Lung (tissue), 12 donors: ENCODE results near the gene CYB5B. TPM values are rescaled to one million over a fixed set of nuclear protein-coding genes. Genes with fewer than 3 reads are reported as not detected.

Experiments used
- ATAC-seq: fragments of 200-7000 bp; cut with Tn5 transposase; one replicate; pipeline ENCODE4 v1.9.1; 2020; ENCODE audit warnings: moderate number of reproducible peaks; ENCODE audit not compliant: insufficient read depth, low FRiP score
- DNase-seq, 3 donors: peaks; one replicate each; pipeline ENCODE4 v3.0.0-alpha.2; 2013 to 2017
- H3K27ac ChIP-seq, 2 donors: one replicate each; pipeline ENCODE4 v1.5.1; 2013; ENCODE audit warnings: mild to moderate bottlenecking in 2 of 2, moderate library complexity in 2 of 2, control low read depth in 1 of 2, inconsistent platforms in 1 of 2, low read depth in 1 of 2, low read length in 1 of 2
- H3K27me3 ChIP-seq, 3 donors: one replicate each; pipeline ENCODE4 v1.5.1; 2013; ENCODE audit warnings: low read length in 2 of 3; ENCODE audit not compliant: control insufficient read depth in 3 of 3, insufficient read depth in 3 of 3
- H3K36me3 ChIP-seq, 4 donors: one replicate each; pipeline ENCODE4 v1.5.1; 2013; ENCODE audit warnings: low read length in 4 of 4, mild to moderate bottlenecking in 1 of 4, moderate library complexity in 1 of 4; ENCODE audit not compliant: control insufficient read depth in 4 of 4, insufficient read depth in 4 of 4
- H3K4me1 ChIP-seq, 5 donors: one replicate each; pipeline ENCODE4 v1.5.1; 2013; ENCODE audit warnings: low read length in 5 of 5, mild to moderate bottlenecking in 2 of 5, moderate library complexity in 1 of 5; ENCODE audit not compliant: control insufficient read depth in 5 of 5, insufficient read depth in 5 of 5
- H3K4me3 ChIP-seq: one replicate; pipeline ENCODE4 v1.5.1; 2013; ENCODE audit warnings: mild to moderate bottlenecking, control low read depth, moderate library complexity
- H3K9ac ChIP-seq, 2 donors: one replicate each; pipeline ENCODE4 v1.5.1; 2013; ENCODE audit warnings: low read length in 2 of 2, control low read depth in 1 of 2; ENCODE audit not compliant: insufficient read depth in 1 of 2
- H3K9me3 ChIP-seq, 4 donors: one replicate each; pipeline ENCODE4 v1.5.1; 2013; ENCODE audit warnings: low read length in 3 of 4, mild to moderate bottlenecking in 1 of 4, moderate library complexity in 1 of 4; ENCODE audit not compliant: control insufficient read depth in 4 of 4, insufficient read depth in 3 of 4
- WGBS, 2 donors: extraction: QIAGEN DNeasy Blood & Tissue Kit; methylation state at CpG; one replicate each; pipeline ENCODE4 v1.1.7; 2013; 5-methylcytosine and 5-hydroxymethylcytosine counted together
- polyA plus RNA-seq, 2 donors: library from polyadenylated mRNA; stranded (reverse); fragments of 200-250 nt; gene quantifications; one replicate each; pipeline ENCODE4 v1.2.1, GENCODE V29; 2013
- total RNA-seq, 2 donors: library from RNA; depleted of rRNA in 1 of 2; stranded (reverse); fragments of >200 nt in 1 of 2; gene quantifications; one replicate each; pipeline ENCODE4 v1.2.1, GENCODE V29; 2014 to 2021
- TF ChIP-seq, protein P1 (sequence below): IDR thresholded peaks from 2 replicates; pipeline ENCODE4 v1.5.1; 2012; ENCODE audit warnings: mild to moderate bottlenecking; ENCODE audit errors: control extremely low read depth, extremely low read depth
- donor health status: control.
- donor health status: control.
- donor health status: Bipolar disorder and iron deficiency.
- donor health status: healthy.
- donor health status: DM: yes; HTN: yes; CAD: no.

CYB5B gene
- total and polyA plus RNA-seq, 4 donors, result 68.1 to 103 (median 75.7) TPM

DNA sequence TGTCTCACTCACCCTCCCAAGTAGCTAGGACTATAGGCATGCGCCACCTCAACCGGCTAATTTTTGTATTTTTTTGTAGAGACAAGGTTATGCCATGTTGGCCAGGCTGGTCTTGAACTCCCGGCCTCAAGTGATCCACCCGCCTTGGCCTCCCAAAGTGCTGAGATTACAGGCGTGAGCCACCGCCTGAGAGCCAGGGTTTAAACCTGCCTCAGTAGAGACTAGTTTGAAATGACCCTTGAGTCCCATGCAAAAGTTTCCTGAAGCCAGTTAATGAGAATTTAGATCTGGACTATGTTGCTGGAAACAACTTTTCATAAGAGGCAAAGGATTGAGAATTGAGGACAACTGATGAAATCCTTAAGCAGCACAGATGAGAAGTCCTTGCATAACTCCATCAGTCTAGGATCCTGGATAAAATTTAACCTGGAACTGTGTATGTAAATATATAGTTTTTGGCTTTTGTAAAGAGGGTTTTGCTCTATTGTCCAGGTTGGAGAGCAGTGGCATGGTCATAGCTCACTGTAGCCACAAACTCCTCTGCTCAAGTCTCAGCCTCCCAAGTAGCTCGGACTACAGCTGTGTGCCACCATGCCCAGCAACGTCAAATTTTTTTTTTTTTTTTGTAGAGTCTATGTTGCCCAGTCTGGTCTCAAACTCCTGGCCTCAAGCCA lies 43.2 kb downstream of the CYB5B start:
- no peak for ATAC-seq
- no peak overlapping the region for H3K27ac ChIP-seq
- peaks cover 0 to 7% (median 2%) of the 10 kb centered on the region in 4 donors for H3K36me3 ChIP-seq
- TF ChIP-seq, protein P1, sequence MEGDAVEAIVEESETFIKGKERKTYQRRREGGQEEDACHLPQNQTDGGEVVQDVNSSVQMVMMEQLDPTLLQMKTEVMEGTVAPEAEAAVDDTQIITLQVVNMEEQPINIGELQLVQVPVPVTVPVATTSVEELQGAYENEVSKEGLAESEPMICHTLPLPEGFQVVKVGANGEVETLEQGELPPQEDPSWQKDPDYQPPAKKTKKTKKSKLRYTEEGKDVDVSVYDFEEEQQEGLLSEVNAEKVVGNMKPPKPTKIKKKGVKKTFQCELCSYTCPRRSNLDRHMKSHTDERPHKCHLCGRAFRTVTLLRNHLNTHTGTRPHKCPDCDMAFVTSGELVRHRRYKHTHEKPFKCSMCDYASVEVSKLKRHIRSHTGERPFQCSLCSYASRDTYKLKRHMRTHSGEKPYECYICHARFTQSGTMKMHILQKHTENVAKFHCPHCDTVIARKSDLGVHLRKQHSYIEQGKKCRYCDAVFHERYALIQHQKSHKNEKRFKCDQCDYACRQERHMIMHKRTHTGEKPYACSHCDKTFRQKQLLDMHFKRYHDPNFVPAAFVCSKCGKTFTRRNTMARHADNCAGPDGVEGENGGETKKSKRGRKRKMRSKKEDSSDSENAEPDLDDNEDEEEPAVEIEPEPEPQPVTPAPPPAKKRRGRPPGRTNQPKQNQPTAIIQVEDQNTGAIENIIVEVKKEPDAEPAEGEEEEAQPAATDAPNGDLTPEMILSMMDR, result no peak
- no peak overlapping the region for H3K4me3 ChIP-seq
- 80 to 89% methylated on average over 8 of the region's 8 CpGs for WGBS, 2 donors
- H3K27me3 ChIP-seq, result no peaks in the 10 kb centered on the region
- peaks cover 4 to 22% (median 5%) of the 10 kb centered on the region in 5 donors for H3K4me1 ChIP-seq
- H3K9ac ChIP-seq, result no peak overlapping the region
- DNase-seq, result no peak
- H3K9me3 ChIP-seq, result no peaks in the 10 kb centered on the region

DNA sequence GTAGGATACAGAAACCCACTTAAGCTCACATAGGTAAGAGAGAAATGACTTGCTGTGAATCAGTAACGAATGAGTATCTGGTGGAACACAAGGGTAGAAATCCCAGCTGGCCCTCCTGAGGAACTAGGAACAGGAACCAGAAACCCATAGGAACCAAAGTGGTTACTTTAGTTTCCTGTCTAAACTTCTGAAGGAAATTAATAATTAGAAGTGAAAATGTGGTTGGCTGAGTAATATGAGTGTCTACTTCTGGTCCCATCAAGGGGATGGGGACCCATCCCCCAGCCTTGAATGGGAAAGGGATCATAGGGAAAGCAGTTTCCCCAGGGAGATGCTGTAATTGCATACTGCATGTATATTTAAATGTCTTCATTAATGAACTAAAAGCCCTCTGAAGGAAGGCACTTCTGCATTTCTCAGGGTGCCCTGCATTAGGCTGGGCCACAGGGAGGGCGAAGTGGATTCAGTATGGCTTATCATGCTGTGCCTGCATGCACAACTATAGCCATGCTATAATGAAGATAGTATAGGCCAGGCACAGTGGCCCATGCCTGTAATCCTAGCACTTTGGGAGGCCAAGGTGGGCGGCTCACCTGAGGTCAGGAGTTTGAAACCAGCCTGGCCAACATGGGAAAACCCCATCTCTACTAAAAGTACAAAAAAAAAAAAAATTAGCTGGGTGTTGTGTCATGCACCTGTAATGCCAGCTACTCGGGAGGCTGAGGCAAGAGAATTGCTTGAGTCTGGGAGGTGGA lies 45.6 kb downstream of the CYB5B start:
- WGBS, 2 donors, result 45 to 66% methylated on average over 4 of the region's 4 CpGs
- DNase-seq (no peak), ATAC-seq (no peak)
- TF ChIP-seq, protein P1, result no peak
- no peaks in the 10 kb centered on the region for H3K27me3 ChIP-seq
- peaks cover 0 to 4% (median 0%) of the 10 kb centered on the region in 4 donors for H3K36me3 ChIP-seq
- H3K9ac ChIP-seq, result no peak overlapping the region
- H3K4me1 ChIP-seq, result peaks cover 0 to 9% (median 5%) of the 10 kb centered on the region in 5 donors
- no peak overlapping the region for H3K27ac ChIP-seq
- no peak overlapping the region for H3K4me3 ChIP-seq
- no peaks in the 10 kb centered on the region for H3K9me3 ChIP-seq

DNA sequence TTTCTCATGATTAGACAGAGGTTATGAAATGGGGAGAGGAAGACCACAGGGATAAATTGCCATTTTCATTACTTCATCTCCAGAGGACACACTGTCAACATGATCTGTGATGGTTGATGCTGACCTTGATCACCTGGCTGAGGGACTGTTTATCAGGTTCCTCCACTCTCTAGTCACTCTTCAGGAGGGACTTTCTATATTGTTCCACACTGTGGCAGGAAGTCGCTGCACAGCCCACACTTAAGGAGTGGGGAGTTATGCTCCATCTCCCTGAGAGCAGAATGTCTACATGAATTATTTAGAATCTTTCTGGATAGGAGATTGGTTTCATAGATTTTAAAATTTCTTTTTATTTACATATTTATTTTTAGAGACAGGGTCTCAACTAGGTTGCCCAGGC lies 46.7 kb downstream of the CYB5B start:
- Histone ChIP-seq H3K4me1 (peaks cover 0 to 5% (median 0%) of the 10 kb centered on the region in 5 donors), H3K4me3 (no peak overlapping the region), H3K9ac (no peak overlapping the region), H3K27ac (no peak overlapping the region), H3K27me3 (no peaks in the 10 kb centered on the region), H3K36me3 (no peaks in the 10 kb centered on the region), H3K9me3 (no peaks in the 10 kb centered on the region)
- DNase-seq, result no peak
- TF ChIP-seq, protein P1, result no peak
- 74 to 78% methylated on average over 1 of the region's 1 CpG for WGBS, 2 donors
- no peak for ATAC-seq
